Stomach (tissue), 4 donors: ENCODE data around the gene SLC13A5.

Experiments used
- EP300 ChIP-seq: sonication (generic); formaldehyde crosslinking; IDR thresholded peaks from one replicate; pipeline ENCODE4 v1.6.1; 2017; ENCODE audit warnings: antibody characterized with exemption
- POLR2A ChIP-seq, 4 donors: fragments of 450-650 bp; IDR thresholded peaks; one replicate each; pipeline ENCODE4 v1.6.1; 2016; ENCODE audit warnings: antibody characterized with exemption in 4 of 4, control low read depth in 2 of 4, mild to moderate bottlenecking in 1 of 4, moderate library complexity in 1 of 4
- TF ChIP-seq, protein P1 (sequence below), 7 experiments: fragments of 450-650 bp in 4 of 7; fragments of 200-600 bp in 3 of 7; sonication (generic) in 3 of 7; IDR thresholded peaks; one replicate each; pipeline ENCODE4 v1.5.1; 2016 to 2019; ENCODE audit warnings: antibody characterized with exemption in 7 of 7, control low read depth in 2 of 7, mild to moderate bottlenecking in 1 of 7

- TF ChIP-seq POLR2A (IDR thresholded peaks at IDR 0.05), result no peak
- TF ChIP-seq, protein P1, sequence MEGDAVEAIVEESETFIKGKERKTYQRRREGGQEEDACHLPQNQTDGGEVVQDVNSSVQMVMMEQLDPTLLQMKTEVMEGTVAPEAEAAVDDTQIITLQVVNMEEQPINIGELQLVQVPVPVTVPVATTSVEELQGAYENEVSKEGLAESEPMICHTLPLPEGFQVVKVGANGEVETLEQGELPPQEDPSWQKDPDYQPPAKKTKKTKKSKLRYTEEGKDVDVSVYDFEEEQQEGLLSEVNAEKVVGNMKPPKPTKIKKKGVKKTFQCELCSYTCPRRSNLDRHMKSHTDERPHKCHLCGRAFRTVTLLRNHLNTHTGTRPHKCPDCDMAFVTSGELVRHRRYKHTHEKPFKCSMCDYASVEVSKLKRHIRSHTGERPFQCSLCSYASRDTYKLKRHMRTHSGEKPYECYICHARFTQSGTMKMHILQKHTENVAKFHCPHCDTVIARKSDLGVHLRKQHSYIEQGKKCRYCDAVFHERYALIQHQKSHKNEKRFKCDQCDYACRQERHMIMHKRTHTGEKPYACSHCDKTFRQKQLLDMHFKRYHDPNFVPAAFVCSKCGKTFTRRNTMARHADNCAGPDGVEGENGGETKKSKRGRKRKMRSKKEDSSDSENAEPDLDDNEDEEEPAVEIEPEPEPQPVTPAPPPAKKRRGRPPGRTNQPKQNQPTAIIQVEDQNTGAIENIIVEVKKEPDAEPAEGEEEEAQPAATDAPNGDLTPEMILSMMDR (IDR thresholded peaks at IDR 0.05), result no peak
- no peak for TF ChIP-seq EP300
Observed at GRCh38 chr17:6711681-6712057, 1.5 kb downstream of the SLC13A5 start.
